HTERT RPE-1 (cell line): ENCODE data around the gene FRS3.

Source experiments
- in situ Hi-C: fragments of 300-500 bp; cut with MboI; formaldehyde crosslinking; loops from 4 replicates; pipeline ENCODE4 v1.14.3; 2020; ENCODE audit warnings: low sequenced_read_pairs

FRS3 gene

DNA sequence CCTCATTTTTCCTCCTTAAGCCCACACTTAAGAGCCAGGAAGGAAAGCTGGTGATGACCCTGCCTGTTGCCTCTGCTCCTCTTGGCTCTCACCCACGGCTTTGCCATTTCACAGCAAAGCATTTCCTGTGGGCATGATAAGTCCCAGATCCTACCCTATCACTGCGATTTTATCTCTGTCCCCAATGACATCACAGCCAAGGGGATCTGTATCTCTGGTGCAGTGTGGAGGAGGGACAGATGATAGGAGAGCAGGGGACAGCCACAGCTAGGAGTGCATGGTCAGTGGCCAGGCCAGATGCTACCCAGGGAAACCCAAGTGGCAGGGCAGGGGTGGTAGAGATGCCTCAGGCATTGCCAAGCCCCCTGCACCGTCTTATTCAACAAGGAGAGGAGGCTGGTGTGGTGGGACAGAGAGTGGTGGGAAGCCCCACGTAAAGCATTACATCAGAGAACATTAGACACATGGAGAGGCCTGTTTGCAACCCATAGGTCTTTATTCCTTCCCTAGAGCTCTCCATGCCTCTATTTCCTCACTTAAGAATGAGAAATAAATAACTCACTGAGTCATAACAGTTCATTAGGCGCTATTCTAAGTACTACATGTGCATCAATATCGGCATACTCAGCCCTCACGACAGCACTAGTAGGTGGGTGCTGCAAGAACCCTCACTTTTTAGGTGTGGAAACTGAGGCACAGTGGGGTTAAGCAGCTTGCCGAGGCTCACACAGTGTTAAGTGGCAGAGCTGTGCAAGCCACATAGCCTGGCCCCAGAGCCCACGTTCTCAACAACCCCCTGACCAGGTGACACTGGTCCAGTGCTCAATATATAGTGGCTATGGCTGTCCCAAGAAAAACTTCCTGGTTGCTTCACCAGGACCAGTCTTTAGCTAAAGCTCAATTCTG lies 48.9 kb downstream of the FRS3 start:
- in situ Hi-C loops = no loop called here

DNA sequence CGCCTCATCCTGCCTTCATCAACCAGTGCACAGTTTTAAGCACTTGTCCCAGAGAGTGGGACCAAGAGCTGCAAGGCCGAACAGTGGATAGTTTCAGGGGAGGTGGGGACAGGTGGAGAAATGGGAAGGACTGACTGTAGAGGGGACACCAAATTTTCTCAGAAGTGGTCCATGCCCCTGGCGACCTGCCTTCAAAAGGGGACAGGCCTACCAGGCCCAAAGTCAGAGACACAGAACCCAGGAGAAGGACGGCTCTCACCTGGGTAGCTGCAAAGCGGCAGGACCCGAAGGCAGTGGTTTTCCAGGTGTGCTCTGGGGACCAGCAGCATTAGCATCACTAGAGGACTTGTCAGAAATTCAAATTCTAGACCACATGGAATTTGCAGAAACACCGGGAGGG lies 50.1 kb downstream of the FRS3 start:
- in situ Hi-C loops = no loop called here

DNA sequence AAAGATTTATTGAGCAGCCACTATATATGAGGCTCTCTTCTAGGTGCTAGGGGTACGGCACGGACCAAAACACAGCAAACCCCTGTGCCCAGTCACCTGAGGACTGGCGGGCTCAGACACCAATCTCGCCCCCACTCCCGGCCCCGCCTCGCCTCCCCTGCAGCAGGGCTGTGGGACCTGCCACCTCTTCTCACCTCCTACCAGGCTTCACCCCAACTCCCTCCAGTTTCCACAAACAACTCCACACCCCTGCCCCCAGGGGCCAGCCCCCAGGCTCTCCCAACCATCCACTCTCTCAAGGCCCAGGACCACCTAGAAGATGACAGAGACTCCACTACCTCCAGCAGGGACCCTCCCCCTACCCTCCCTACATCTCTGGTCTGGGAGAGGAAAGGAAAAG lies 50.7 kb downstream of the FRS3 start:
- in situ Hi-C loops = no loop called here

DNA sequence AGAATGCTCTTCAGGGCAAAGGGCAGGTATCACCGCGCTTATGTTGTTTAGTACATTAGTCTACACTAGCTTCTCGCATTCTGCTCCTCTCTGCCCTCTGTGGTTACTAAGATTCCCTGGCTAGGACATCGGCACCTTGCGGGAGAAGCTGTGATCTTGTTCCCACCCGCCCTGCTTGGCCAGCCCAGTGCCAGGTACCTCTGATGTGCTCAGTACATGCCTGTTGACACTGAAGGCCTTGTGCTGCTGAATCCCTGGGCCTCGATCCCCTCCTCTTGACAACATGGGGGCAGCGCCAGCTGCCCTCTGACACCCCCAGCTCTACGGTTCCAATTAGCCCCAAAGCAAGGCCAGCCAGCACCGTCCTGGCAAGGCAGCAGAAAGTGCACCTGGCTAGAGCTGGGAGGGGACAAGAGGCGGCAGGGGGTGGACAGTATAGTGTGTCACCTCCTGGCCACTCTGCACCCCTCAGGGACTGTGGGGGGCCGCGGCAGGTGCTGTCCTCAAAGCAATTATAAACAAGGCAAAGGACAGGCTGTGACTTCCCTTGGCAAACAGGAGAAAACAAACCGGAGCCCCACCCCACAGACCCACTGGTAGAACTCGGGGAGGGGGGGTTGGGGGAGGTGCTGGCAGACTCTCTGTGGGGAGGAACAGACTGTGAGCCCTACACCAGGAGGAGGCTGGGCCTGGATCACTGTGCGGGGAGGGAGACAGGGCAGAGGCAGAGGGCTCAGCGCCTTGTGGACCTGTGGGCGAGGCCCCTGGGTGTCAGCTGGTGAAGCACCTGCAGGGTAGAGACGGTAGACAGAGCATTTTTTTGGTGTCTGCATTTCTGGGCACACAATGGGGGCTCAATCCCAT lies 51.4 kb downstream of the FRS3 start:
- in situ Hi-C loops = no loop called here

DNA sequence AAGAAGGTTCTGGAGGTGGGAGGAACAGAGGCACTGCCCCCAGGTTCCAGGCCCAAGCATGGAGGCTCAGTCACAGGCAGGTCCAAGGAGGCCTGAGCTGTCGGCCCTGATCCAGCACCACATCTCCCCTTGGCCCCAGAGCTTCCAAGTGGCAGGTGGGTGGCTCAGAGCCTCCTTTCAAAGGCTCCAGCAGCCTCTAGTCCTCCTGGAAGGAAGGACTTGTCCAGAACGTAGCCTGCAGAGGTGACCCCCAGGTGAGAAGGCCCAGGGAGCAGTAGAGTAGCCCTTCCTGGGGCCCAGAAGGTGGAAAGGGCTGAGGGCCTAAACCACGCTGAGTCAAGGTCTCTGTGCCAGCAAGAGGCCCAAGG lies 52.0 kb downstream of the FRS3 start:
- in situ Hi-C loops = no loop called here

DNA sequence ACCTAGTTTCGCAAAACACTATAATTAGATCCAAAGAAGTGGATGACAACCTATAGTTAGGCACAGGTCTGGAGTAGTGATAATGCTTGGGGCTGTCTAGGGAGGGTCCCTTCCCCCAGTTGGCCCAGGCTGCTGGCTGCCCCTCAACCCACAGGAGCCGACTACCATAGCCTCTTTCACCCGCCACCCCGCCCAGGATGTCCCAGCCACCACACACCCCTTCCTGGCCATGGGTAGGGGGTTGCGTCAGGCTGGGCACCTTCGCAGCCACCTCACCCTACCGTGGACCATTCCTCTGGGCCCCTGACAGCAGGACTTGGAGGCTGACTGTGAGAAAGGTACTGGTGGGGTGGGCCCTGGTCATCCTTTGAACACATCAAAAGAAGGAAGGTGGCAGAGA lies 52.8 kb downstream of the FRS3 start:
- in situ Hi-C loops = no loop called here

DNA sequence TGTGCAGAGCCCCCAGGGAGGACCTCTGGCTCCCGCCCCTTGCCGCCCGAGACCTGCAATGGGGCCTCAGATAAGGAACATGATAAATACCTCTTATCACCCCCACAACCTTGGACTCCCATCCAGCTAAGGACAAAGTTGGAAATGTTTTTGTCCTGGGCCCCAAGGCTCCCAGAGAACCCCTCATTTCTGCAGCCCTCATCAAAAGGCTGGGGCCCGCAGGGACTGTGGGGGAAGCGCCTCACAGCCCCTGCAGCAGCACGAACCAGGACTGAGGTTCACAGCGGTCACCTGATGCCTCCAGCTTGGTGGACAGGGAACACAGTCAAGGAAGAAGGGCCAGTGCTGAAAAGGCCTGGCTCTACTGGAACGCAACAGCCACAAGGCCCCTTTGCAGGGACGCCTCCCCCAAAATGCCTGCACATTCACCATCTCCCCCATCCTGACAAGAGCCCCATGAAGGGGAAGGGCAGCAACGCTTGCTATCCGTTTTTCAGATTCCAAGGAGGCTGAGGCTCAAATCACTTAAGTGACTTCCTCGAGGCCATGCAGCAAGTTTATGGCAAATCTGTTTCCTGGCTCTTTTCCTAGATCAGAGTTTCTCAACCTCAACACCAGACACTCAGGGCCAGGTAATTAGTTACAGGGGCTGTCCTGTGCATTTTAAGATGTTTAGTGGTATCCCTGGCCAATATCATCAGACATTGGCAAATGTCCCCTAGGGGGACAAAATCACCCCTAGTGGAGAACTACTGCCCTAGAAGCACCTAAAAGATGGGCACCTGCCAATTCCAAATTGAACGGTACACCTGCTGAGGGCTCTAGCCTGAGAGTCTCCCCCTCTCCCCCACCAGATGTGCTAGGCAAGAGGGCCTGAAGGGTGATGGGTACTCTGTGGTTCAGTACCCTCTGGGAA lies 54.9 kb downstream of the FRS3 start:
- in situ Hi-C loops = no loop called here

DNA sequence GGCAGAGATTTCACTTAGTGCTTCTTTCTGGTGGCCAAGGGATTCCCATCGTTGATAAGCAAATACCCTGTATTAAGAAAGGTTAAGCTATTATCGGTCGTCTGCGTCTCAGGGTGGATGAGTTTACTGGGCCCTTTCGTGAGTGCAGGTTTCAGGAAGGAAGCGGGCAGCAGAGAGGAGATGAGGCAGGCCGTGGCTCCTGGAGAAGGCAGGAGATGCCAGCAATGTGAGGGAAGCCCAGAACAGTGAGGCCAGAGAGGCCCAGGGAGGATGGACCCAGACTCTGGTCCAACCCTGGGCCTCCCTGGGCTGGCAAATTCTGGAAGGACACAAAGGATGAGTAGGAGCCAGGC lies 55.5 kb downstream of the FRS3 start:
- in situ Hi-C loops = no loop called here

DNA sequence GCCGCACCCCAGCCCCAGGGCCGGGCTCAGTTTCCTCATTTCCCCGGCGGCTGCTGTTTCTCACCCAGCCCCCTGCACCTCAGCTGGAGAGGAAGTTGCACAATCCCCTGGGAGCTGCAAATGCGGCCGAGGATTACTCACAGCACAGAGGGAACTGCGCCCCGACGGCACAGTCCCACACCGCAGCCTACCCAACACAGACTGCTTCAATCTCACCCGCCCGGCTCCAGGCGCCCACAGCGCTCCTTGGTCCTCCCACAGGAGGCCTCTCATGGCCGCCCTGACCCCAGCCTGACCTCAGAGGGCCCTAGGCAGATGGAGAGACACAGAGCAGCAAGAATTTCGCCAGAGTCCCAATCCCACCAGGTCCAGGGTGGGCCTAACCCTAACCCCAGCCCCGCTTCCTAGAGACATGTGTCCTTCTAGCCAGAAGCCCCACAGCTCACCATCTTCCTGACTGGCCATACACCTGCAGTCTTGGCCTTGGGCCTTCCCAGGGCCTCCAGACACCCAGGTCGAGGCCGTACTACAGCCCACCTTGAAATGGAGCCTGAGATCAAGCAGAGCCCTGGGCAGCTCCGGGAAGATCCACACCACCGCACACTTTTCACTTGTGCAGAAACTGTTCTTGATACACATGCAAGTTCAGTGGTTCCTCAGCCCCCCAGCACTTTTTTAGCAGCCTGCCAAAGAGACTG lies 56.0 kb downstream of the FRS3 start:
- in situ Hi-C loops = no loop called here

DNA sequence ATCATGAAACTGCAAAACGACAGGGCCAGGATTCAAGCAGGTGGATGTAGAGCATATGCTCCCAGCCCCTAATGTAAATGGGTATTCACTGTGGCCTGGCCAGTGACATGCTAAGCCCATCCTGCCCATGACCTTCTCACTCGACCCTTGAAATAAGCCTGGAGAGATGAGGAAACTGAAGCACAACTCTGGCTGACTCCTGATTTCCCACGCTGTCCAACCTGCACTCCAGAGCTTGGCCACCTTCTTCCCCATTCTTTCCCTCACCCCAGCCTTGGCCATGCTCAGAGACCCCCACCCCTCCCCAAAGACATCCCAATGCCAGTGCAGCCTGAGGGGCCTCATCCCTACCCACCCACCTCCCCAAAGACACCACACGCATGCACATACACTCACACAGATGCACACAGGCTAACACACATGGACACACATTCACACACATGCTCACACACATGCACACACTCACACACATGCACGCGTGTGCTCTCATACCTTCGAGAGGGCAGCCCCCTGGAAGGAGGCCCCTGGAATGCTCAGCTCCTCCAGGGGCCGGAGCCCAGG lies 56.7 kb downstream of the FRS3 start:
- in situ Hi-C loops = no loop called here

DNA sequence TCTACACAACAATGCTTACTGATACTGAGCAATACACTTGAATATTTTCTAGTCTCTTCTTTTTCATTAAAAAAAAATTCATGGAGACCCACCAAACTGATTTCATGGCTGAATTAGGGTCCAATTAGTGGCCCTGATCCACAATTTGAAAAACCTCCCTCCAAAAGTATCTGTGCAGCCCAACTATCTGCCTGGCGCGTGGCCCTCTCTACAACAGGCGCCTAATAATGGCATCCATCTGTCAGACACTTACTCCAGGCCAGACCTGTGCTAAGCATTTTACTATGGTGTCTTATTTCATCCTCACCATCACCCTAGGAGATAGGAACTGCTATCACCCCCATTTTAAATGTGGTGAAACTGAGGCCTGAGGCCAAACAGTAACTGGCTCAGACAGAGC lies 58.3 kb downstream of the FRS3 start:
- in situ Hi-C loops = no loop called here

DNA sequence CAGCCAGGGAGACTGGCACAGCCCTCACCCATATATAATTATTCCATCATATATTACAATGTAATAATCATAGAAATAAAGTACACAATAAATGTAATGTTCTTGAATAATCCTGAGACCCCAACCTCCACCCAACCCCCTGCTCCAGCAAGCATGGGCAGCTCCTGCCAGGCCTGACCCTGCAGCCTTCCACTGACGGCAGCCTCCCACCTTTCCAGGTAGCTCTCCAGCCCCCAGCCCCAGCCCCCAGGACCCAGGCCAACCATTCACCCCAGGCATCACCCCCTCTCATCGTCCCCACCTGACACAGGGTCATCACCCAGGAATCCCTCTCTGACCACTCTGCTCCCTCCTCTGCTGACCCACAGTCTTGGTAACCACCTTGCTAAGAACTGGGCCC lies 58.9 kb downstream of the FRS3 start:
- in situ Hi-C loops = no loop called here

DNA sequence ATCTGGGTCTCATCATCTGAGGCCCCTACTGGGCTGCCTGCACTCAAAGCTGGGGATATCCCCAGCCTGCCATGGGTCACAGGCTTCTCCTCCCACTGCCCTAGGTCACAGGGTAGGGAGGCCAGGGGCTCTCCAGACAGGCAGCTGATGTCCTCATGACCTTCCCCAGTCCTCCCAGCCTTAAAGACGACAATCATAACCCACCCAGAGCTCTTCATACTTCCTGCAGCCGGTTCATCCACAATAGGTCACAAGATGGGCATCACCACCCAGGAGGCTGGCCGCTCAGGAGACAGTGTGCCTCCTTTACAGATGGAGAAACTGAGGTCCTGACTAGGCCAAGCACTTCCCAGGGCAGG lies 59.5 kb downstream of the FRS3 start:
- in situ Hi-C loops = no loop called here
